NCI-H1105 (cell line): ENCODE data around the gene ANKRD65.
"Not testable (repeated sequence)": the region's sequence is repeated elsewhere in the genome, so short reads cannot be mapped to it uniquely, and the experiment has no call there.

Experiments
- DNase-seq: peaks from one replicate; lab custom pipeline; 2025; lab: John Stamatoyannopoulos, UW

ANKRD65 gene

DNA sequence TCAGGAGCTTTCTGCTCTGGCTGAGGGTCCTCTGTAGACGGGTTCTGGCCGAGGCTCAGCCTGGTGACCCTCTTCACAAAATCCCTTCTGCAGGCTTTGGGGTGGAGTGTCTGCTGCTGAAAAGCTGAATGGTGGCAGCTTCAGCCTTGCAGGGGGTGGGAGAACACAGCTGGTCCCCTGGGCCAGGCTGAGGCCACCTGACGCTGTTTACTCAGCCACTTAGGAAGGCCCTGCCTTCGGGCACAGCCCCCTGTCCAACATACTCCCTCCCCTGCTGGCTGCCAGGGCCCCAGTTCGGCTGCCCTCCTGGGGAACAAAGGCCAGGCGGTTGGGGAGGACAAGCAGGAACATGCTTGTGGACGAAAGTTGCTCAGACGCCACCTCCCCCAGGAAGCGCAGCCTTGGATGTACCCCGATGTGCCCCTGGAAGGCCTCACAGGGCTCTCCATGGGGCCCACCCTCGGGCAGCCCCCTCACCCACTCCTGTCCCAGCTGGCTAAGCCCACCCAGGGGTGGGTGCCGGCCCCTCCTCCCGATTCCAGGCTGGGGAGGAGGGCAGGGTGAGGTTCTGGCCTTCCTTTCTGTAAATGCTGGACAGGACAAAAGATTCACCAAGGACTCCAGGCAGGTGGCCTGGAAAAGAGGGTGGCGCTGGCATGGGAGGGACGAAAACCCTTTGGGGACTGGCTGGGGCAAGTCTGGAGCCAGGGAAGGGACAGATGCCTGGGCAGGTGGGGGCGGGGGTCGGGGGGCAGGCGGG lies at the start of gene ANKRD65:
Gene ANKRD65, minus strand, starts transcription at position 130 of the 760 bp plus-strand sequence. CDS start 271 bp downstream, outside the sequence.
- DNase-seq: peak; percentile 88

DNA sequence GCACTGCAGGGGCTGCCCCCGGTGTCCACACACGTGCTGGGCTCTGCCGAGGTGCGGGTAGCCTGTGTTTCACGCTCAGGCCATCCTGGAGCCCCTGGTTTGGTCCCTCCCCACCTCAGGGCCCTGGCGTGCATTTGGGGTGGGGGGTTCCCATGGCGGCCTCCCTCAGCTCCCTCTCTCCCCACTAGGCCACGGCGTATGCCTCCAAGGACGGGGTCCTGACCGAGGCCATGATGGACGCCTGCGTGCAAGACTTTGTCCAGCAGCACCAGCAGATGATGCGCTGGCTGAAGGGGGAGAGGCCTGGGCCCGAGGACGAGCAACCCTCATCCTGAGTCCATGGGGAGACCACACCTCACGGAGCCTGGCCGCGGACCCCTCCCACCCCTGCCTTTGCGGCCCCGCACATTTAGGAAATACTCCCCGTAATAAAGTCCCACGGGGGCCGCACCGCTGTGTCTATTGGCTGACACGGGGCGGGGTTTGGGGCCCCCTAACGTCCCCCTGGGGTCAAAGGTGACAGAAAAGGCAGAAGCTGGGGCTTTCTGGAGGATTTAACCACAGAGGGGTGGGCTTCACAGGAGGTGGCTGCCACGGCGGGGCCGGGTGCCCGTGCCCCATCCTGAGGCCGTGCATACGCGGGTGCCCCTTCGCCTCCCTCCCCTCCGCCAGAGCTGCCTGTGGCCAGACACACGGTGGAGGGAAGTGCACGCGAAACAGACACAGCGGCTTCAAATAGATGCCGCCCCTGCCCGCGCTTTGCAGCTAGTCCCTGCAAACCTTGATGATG lies 47.3 kb upstream of the ANKRD65 start:
- not testable (repeated sequence) for DNase-seq

- DNase-seq: no peak
Measured at GRCh38 chr1:1463312-1463711, 42.2 kb upstream of the ANKRD65 start.

DNA sequence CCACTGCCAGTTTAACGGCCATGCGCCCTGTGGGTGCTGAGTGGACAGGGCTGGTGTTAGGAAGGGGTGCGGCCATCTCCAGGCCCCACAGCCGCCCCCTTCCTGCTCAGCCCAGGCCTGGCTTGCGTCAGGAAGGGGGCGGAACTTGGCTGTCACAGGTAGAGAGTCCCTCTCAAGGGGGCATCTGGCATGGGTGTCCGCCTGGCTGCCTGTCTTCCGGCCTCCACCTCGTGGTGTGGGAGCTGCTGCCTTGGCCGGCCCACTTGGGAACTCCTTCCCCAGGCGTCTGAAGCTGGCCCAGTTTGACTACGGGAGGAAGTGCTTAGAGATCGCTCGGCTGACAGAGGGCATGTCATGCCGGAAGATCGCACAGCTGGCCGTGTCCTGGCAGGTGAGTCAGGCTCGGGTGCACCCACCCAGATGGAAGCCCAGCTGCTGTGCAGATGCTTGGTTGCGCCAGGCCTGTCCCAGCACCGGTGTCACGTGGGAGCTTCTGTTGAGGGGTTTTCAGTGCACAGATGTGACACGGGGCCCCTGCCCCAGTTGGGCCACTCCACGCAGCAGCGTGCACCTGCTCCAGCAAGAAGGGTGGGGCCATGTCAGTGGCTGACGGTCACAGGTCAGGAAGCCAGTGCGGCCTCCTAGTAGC lies 41.4 kb upstream of the ANKRD65 start:
- DNase-seq: no peak

DNA sequence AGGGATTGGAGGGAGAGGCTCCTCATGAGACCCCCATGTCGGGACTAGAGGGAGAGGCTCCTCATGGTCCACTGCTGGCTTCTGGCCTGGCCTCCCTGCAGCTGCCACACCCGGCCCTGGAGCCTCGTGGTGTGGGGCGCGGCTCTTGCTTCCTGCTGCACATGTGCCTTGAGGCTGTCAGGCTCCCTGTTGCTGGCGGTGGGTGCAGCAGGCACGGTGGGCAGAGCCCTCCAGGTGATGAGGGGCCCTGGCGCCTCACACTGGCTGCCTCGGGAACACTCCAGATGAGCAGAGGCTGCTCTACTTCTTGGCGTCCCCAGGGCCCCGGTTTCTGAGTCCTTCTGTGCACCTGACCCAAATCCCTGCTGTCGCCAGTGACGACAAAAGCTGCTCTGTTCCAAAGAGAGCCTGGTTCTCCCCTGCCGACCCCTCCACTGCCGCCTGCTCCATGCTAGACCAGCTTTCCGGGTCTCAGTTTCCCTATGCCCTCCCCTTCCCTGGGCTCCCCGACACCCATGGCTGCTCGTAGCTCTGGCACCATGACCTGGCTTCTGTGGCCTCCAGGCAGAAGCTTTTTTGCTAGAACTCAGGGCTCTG lies 40.7 kb upstream of the ANKRD65 start:
- DNase-seq: no peak

DNA sequence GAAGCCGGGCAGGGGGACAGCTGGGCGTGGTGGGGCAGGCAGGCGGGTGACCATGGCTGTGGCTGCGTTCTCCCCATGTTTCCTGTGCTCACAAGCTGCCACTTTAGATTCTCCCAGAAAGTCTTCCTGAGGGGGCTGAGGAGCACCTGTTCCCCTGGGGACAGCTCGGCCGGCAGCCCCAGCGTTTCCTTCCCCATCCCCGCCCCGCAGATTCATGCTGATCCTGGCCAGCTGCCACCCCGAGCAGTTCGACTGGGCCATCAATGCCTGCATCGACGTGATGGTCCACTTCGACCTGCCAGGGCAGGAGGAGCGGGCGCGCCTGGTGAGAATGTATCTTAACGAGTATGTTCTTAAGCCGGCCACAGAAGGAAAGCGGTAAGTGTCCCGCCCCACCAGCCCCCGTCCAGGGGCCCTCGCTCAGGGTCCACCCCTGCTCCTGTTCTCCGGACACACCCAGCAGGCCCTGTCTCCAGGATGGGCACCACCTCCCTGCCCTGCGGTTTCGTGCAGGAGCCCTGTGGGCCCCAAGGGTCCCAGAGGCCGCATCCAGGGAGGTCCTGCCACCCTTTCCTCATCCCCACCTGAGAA lies 39.6 kb upstream of the ANKRD65 start:
- DNase-seq: no peak

DNA sequence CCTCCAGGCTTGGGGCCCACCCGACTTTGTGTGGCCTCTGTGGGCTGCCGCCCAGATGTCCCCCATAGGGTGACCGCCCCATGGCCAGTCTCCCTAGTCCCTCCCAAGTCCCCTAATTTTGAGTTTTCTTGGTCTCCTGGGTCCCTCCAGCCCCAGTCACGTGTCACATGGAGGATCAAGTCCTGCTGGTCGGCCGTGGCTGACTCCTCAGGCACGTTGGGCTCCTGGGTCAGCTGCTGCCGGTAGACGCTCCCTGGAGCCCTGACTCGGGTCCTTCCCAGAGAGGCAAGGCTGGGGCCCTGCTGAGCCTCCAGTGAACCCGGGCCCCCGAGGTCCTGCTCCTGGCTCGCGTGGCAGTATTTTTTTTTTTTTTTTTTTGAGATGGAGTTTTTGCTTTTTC lies 38.6 kb upstream of the ANKRD65 start:
- not testable (repeated sequence) for DNase-seq

GRCh38 chr1:1459156-1459555 lies 38.1 kb upstream of the ANKRD65 start:
- DNase-seq: not testable (repeated sequence)

- DNase-seq: not testable (repeated sequence)
Measured at GRCh38 chr1:1456683-1457255, 35.7 kb upstream of the ANKRD65 start.

DNA sequence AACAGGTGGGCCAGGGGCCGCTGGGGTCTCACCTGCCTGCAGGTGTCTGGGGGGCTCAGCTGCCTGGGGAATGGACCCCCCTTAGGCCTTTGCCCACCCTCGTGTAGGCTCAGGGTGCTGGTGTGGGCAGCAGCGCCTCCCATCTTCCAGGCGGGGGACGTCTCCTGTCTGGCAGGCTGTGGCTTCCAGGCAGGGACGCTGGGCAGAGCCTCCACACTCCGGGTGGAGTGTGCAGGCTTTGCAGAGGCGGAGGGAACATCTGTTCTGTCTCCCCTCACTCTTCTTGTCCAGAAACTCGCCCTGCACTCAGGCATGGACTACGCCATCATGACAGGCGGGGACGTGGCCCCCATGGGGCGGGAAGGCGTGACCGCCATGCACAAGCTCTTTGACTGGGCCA lies 34.9 kb upstream of the ANKRD65 start:
- DNase-seq: not testable (repeated sequence)

GRCh38 chr1:1455366-1455884 lies 34.3 kb upstream of the ANKRD65 start:
- DNase-seq: no peak

DNA sequence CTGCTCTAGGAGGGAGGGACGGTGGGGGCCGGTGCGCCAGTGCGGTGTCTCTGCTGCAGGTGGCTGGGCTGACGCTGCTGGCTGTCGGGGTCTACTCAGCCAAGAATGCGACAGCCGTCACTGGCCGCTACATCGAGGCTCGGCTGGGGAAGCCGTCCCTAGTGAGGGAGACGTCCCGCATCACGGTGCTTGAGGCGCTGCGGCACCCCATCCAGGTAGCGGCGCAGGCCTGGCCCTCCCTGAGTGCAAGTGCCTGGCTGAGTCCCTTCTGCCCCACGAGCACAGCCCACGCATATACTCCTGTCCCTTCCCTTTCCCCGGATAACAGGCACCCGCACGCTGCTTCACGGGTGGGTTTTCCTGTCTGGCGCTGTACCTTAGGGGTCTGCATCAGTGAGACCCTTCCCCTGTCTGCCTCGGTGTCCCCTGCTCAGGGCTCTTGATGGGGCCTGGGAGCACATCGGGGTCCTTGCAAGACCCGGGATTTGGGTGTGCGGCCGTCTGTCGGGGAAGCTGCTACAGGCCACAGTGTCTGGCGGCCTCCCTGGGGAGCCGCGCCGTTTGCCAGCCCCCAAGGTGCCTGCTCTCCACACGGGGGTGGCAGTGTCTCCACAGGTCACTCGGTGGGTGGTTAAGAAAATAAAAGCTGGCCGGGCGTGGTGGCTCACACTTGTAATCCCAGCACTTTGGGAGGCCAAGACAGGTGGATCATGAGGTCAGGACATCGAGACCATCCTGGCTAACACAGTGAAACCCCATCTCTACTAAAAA lies 33.4 kb upstream of the ANKRD65 start:
- not testable (repeated sequence) for DNase-seq

DNA sequence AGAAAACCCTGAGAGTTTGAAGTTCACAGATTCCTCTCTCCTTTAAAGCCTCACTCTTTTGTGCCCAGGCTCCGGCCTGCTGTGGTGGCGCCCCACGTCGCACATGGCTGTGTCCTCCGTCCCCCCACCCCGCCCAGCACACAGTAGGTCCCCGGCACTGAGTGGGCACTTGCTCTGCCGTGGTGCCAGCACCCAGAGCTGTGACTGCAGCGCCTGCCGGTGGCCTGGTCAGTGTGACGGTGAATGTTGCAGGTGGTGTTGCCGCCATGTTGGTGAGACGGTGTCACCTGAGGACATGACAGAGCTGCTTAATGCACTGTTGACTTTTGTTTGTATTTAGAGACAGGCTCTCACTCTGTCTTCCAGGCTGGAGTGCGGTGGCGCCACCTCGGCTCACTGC lies 31.8 kb upstream of the ANKRD65 start:
- DNase-seq: no peak

DNA sequence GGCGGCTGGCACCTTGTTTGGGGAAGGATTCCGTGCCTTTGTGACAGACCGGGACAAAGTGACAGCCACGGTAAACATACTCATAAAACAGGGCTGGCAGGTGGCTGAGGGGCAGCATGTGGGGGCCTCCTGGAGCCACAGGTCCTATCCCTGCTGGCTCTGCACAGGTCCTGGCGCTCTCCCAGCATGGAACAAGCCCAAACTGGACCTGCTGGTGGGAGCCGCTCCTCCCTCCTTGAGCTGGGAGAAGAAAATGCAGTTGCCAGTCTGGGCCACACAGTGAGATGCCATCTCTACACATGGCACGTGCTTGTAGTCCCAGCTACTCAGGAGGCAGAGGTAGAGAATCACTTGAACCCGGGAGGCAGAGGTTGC lies 31.3 kb upstream of the ANKRD65 start:
- peak; percentile 27 for DNase-seq

- no peak for DNase-seq
Measured at GRCh38 chr1:1451696-1452364, 30.8 kb upstream of the ANKRD65 start.

DNA sequence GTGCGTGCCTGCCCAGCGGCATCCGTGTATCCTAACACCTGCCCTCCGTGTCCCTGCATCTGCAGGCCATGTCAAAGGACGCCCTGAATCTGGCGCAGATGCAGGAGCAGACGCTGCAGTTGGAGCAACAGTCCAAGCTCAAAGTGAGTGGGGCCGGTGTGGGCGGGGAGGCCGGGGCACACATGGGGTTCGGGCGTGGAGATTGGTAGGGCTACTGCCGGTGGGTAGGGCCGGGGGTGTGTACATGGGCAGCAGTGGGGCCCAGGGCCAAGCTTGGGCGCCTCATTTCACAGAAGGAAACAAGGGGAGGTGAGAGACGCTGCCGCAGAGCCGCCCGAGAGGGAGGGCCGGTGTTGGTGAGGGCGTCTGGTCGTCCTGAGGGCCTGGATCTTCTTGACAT lies 29.5 kb upstream of the ANKRD65 start:
- not testable (repeated sequence) for DNase-seq

- no peak for DNase-seq
Measured at GRCh38 chr1:1449099-1449739, 28.1 kb upstream of the ANKRD65 start, which contains the start of gene ATAD3C. ATAD3C (plus strand) TSS chr1:1449689; CDS start chr1:1450684, 995 bp downstream.

- DNase-seq: not testable (repeated sequence)
Measured at GRCh38 chr1:1446631-1447030, 25.6 kb upstream of the ANKRD65 start.

- no peak for DNase-seq
Measured at GRCh38 chr1:1442069-1442770, 21.1 kb upstream of the ANKRD65 start.
